AG09309 (cell line): ENCODE results near the gene ZNF26.

Source experiments
- DNase-seq: peaks from one replicate; pipeline ENCODE4 v3.0.0-alpha.2; 2010; ENCODE audit warnings: low read depth
- H3K4me3 ChIP-seq: 2 replicates; pipeline ENCODE4 v1.5.1; 2011; ENCODE audit warnings: mild to moderate bottlenecking, low read depth, low read length, moderate library complexity; ENCODE audit not compliant: control insufficient read depth
- TF ChIP-seq, protein P1 (sequence below): IDR thresholded peaks from 2 replicates; pipeline ENCODE4 v1.5.1; 2011; ENCODE audit warnings: mild to moderate bottlenecking, low read depth, low read length, inconsistent platforms; ENCODE audit not compliant: insufficient read depth, control insufficient read depth; ENCODE audit errors: missing control alignments

The ZNF26 gene

DNA sequence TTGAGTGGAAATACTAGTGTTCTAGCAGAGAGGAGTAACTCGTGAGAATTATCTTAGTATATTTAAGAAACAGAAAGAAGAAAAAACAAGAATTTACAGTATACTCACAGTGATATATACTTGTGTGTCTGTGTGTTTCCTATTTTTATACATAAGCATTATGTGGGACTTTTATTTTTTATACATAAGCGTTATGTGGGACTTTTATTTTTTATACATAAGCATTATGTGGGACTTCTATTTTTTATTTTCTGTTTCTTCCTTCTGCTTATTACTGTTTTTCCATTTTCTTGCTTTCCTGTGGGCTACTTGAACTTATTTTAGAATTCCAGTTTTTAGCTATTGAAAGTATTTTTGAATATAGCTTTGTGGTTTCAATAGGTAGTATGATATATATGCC, 87.7 kb downstream of the ZNF26 start:
- no peak overlapping the region for H3K4me3 ChIP-seq
- DNase-seq: no peak
- TF ChIP-seq, protein P1, sequence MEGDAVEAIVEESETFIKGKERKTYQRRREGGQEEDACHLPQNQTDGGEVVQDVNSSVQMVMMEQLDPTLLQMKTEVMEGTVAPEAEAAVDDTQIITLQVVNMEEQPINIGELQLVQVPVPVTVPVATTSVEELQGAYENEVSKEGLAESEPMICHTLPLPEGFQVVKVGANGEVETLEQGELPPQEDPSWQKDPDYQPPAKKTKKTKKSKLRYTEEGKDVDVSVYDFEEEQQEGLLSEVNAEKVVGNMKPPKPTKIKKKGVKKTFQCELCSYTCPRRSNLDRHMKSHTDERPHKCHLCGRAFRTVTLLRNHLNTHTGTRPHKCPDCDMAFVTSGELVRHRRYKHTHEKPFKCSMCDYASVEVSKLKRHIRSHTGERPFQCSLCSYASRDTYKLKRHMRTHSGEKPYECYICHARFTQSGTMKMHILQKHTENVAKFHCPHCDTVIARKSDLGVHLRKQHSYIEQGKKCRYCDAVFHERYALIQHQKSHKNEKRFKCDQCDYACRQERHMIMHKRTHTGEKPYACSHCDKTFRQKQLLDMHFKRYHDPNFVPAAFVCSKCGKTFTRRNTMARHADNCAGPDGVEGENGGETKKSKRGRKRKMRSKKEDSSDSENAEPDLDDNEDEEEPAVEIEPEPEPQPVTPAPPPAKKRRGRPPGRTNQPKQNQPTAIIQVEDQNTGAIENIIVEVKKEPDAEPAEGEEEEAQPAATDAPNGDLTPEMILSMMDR: no peak
